WI38 (cell line): ENCODE results near the gene LETM1.

Source experiments
- H3K4me3 ChIP-seq: 2 replicates; pipeline ENCODE4 v1.5.1; 2011; ENCODE audit warnings: low read depth, mild to moderate bottlenecking, control low read depth, low read length
- TF ChIP-seq, protein P1 (sequence below): IDR thresholded peaks from 2 replicates; pipeline ENCODE4 v1.5.1; 2012; ENCODE audit warnings: low read depth, mild to moderate bottlenecking, control low read depth, low read length

The LETM1 gene

DNA sequence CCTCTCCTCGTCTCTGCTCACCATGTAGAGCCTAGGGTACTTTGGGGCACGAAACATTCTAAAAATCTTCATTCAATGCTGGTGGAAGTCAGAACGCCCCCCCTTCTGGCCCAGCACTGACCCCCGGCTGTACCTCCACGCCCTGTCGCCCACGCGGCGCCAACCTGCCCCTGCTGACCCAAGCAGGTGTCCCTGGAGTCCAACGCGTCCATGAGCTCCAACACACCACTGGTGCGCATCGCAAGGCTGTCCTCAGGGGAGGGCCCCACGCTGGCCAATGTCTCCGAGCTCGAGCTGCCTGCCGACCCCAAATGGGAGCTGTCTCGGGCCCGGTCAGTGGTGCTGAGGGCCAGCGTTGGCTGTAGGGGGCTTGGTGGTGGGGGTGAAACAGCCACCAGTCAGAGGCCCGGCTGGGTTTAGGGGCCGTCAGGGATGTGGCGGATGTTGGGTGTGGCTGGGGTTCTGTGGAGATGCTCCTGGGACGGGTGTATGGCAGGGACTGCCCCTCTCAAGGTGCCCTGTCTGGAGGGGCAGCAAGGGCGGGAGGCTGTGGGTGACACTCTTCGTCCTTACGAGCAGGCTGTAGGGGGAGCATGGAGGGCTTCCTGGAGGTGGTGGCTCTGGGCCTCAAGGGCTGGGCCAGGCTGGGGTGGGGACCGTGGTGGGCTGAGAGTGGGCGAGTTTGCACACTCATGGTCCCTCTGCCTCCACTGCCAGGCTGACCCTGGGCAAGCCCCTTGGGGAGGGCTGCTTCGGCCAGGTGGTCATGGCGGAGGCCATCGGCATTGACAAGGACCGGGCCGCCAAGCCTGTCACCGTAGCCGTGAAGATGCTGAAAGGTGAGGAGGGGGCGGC lies 51.1 kb downstream of the LETM1 start:
- TF ChIP-seq, protein P1, sequence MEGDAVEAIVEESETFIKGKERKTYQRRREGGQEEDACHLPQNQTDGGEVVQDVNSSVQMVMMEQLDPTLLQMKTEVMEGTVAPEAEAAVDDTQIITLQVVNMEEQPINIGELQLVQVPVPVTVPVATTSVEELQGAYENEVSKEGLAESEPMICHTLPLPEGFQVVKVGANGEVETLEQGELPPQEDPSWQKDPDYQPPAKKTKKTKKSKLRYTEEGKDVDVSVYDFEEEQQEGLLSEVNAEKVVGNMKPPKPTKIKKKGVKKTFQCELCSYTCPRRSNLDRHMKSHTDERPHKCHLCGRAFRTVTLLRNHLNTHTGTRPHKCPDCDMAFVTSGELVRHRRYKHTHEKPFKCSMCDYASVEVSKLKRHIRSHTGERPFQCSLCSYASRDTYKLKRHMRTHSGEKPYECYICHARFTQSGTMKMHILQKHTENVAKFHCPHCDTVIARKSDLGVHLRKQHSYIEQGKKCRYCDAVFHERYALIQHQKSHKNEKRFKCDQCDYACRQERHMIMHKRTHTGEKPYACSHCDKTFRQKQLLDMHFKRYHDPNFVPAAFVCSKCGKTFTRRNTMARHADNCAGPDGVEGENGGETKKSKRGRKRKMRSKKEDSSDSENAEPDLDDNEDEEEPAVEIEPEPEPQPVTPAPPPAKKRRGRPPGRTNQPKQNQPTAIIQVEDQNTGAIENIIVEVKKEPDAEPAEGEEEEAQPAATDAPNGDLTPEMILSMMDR: no peak
- H3K4me3 ChIP-seq: no peak overlapping the region

DNA sequence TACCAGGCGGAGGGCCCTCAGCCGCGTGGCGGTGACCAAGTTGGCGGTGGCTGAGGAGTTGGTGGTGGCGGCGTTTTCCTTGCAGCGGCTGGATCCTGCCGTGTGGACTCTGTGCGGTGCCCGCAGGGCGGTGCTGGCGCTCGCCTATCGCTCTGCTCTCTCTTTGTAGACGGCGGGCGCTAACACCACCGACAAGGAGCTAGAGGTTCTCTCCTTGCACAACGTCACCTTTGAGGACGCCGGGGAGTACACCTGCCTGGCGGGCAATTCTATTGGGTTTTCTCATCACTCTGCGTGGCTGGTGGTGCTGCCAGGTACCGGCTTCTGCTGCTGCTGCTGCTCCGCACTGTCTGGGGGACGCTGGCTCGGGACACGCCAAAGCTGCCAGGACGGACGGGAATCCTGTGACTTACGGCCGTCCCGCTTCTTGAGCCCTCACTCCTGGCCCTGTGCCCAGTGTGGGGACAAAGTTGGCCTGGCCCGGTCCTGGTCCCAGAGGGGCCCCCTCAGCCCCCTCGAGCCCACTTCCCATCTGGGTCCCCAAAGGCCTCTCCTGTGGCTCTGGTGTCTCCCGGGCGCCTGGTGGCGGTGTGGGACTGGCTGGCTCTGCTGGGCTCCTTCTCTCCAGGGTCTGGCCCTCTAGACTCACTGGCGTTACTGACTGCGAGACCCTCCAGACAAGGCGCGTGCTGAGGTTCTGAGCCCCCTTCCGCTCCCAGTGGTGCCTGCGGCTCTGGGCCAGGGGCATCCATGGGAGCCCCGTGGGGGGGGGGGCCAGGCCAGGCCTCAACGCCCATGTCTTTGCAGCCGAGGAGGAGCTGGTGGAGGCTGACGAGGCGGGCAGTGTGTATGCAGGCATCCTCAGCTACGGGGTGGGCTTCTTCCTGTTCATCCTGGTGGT lies 52.2 kb downstream of the LETM1 start:
- TF ChIP-seq, protein P1: no peak
- no peak overlapping the region for H3K4me3 ChIP-seq

DNA sequence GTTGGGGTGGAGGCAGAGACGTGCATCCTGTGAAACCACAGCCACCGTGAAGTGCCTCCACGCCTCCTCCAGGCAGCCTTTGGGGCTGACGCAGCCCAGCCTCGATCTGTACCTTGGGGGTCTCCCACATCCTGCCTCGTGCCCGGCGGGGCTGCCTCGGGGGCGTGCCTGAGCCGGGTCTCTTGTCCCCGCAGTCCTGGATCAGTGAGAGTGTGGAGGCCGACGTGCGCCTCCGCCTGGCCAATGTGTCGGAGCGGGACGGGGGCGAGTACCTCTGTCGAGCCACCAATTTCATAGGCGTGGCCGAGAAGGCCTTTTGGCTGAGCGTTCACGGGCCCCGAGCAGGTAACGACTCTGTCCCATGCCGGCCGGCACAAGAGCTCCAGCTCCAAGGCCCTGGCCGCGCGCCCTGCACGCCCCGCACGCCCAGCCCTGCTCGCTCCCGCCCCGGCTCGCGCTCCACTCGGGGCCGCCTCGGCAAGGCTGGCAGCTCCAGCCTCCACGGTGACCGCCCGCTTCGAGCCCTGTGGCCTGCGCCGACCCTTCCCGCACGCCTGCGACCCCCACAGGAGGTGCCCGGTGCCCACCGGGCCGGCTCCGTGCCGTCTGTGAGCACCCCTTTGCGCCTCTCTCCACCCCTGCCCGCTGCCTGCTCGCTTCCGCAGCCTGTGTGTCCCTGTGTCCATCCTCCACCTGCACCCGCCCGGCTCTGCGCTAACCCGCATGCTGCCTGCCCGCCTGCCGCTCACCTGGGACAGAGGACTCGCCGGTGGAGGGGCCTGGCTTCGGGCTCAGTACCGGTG lies 53.0 kb downstream of the LETM1 start:
- H3K4me3 ChIP-seq: no peak overlapping the region
- TF ChIP-seq, protein P1: no peak

DNA sequence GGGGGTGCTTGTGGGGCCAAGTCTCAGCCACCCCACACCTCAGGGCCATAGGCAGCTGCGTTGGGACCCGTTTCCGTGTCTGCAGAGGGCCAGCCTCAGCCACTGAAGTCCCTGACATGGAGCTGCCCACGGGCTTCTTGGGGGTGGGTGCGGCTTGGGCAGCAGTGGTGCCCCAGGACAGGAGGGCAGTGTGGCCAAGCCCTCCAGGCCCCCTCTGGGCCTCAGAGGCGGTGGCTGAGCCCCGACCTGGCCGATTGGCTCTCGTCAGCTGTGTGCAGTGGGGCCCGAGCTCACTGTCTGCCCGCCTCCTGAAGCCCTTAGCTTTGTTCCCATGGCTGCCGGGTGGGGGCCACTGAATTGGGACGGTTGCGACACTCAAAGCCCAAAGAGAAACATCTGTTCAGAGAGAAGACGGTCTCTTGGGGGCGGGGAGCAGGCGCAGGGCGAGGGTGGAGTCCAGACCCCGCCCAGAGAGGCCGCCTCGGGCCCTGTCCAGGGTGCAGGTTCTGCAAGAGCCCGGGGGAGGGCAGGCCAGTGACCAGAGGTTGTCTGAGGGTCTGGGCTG lies 53.7 kb downstream of the LETM1 start:
- TF ChIP-seq, protein P1: no peak
- H3K4me3 ChIP-seq: no peak overlapping the region

DNA sequence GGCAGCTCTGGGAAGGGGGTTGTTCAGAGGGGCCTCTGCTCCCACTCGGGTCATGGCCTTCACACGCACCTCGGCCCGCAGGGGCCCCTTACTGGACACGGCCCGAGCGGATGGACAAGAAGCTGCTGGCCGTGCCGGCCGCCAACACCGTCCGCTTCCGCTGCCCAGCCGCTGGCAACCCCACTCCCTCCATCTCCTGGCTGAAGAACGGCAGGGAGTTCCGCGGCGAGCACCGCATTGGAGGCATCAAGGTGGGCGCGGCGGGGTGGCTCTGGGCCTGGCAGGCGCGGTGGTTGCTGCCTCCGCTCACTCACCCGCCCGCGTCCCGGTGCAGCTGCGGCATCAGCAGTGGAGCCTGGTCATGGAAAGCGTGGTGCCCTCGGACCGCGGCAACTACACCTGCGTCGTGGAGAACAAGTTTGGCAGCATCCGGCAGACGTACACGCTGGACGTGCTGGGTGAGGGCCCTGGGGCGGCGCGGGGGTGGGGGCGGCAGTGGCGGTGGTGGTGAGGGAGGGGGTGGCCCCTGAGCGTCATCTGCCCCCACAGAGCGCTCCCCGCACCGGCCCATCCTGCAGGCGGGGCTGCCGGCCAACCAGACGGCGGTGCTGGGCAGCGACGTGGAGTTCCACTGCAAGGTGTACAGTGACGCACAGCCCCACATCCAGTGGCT lies 54.5 kb downstream of the LETM1 start:
- TF ChIP-seq, protein P1: no peak
- no peak overlapping the region for H3K4me3 ChIP-seq

DNA sequence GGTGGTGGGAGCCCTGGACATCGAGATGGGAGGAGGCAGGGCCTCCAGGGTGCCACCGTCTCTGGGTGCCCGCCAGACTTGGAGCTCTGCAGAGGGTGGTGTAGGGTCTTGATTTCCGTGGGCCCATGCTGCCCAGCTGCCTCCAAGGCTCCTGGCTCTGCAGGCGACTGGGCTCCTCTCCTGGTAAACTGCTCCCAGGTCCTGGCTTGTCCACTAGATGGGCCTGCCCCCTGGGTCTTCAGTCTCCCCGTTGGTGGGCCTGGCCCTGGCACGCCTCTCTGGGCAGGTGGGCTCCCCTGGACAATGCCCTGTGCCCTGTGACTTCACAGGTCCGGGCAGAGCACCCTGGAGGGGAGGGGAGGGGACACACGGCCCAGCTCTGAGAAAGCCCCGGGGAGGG lies 55.2 kb downstream of the LETM1 start:
- TF ChIP-seq, protein P1: no peak
- H3K4me3 ChIP-seq: no peak overlapping the region
